NB4 (cell line): ENCODE data around the gene CFAP74.

Experiments
- MYC ChIP-seq: IDR thresholded peaks from 2 replicates; pipeline ENCODE4 v1.6.1; 2011; ENCODE audit warnings: low read depth, low read length
- POLR2A ChIP-seq: IDR thresholded peaks from 2 replicates; pipeline ENCODE4 v1.6.1; 2011; ENCODE audit warnings: mild to moderate bottlenecking; ENCODE audit not compliant: insufficient read length; ENCODE audit errors: extremely low read depth
- TF ChIP-seq, protein P1 (sequence below): IDR thresholded peaks from one replicate; pipeline ENCODE4 v1.5.1; 2012; ENCODE audit warnings: low read depth, low read length
- TF ChIP-seq, protein P2 (sequence below): IDR thresholded peaks from 2 replicates; pipeline ENCODE4 v1.6.1; 2011; ENCODE audit warnings: low read depth, low read length

GRCh38 chr1:1893997-1894353 lies 109.6 kb downstream of the CFAP74 start:
- TF ChIP-seq, protein P1, sequence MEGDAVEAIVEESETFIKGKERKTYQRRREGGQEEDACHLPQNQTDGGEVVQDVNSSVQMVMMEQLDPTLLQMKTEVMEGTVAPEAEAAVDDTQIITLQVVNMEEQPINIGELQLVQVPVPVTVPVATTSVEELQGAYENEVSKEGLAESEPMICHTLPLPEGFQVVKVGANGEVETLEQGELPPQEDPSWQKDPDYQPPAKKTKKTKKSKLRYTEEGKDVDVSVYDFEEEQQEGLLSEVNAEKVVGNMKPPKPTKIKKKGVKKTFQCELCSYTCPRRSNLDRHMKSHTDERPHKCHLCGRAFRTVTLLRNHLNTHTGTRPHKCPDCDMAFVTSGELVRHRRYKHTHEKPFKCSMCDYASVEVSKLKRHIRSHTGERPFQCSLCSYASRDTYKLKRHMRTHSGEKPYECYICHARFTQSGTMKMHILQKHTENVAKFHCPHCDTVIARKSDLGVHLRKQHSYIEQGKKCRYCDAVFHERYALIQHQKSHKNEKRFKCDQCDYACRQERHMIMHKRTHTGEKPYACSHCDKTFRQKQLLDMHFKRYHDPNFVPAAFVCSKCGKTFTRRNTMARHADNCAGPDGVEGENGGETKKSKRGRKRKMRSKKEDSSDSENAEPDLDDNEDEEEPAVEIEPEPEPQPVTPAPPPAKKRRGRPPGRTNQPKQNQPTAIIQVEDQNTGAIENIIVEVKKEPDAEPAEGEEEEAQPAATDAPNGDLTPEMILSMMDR: no peak
- TF ChIP-seq, protein P2, sequence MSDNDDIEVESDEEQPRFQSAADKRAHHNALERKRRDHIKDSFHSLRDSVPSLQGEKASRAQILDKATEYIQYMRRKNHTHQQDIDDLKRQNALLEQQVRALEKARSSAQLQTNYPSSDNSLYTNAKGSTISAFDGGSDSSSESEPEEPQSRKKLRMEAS: no peak
- TF ChIP-seq POLR2A: no peak
- TF ChIP-seq MYC: no peak
